ENCODE results near the gene CDC14B. TPM values are rescaled to one million over a fixed set of nuclear protein-coding genes. Genes with fewer than 3 reads are reported as not detected.
A peak's percentile ranks its signal among the peaks of the same experiment; 100 is the strongest.

Gene CDC14B
- total and polyA plus RNA-seq, 2 donors from 2014 or later = 9.1 to 19.6 TPM

DNA sequence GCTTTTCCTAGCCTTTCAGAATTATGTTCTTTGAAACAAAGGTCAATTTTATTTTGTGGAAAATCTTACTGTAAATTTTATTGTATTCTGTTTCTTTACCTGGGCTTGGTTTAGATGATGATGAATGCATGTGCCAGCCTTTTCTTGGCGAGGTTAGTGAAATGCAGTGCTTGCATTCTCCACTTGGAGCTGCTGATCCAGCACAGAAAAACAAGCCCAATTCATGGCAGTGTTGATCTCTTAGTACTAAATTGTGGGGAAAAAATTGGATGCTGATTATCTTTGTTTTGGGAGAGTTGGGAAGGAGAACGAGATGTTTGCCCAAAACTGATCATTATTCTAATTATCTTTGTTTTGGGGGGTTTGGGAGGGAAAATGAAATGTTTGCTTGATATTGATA, 166.0 kb downstream of the CDC14B start:
- H3K4me1 ChIP-seq (ENCODE audit: control insufficient read depth in 2 of 3, insufficient read depth in 2 of 3, low read depth in 1 of 3, low read length in 3 of 3) = peaks cover 0 to 6% (median 0%) of the 10 kb centered on the region in 3 donors
- TF ChIP-seq, protein P1, sequence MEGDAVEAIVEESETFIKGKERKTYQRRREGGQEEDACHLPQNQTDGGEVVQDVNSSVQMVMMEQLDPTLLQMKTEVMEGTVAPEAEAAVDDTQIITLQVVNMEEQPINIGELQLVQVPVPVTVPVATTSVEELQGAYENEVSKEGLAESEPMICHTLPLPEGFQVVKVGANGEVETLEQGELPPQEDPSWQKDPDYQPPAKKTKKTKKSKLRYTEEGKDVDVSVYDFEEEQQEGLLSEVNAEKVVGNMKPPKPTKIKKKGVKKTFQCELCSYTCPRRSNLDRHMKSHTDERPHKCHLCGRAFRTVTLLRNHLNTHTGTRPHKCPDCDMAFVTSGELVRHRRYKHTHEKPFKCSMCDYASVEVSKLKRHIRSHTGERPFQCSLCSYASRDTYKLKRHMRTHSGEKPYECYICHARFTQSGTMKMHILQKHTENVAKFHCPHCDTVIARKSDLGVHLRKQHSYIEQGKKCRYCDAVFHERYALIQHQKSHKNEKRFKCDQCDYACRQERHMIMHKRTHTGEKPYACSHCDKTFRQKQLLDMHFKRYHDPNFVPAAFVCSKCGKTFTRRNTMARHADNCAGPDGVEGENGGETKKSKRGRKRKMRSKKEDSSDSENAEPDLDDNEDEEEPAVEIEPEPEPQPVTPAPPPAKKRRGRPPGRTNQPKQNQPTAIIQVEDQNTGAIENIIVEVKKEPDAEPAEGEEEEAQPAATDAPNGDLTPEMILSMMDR (IDR thresholded peaks at IDR 0.05; ENCODE audit: borderline replicate concordance, extremely low read depth, insufficient read depth) = peak; percentile 53
- peak in 2 of 5 donors; percentile 15 to 43 for DNase-seq
- no peak overlapping the region for H3K27ac ChIP-seq (ENCODE audit: low read depth in 2 of 2, low read length in 2 of 2)
- no peak for FAIRE-seq
- no peak overlapping the region for H3K4me3 ChIP-seq (ENCODE audit: low read length in 3 of 3)
- no peaks in the 10 kb centered on the region for H3K9me3 ChIP-seq (ENCODE audit: control insufficient read depth in 2 of 3, insufficient read depth in 1 of 3, low read length in 3 of 3)
- H3K36me3 ChIP-seq (ENCODE audit: control insufficient read depth in 2 of 3, insufficient read depth in 3 of 3, low read length in 3 of 3) = no peaks in the 10 kb centered on the region
- no peak overlapping the region for H3K9ac ChIP-seq (ENCODE audit: low read length in 3 of 3)
- no peaks in the 10 kb centered on the region for H3K27me3 ChIP-seq (ENCODE audit: control insufficient read depth, insufficient read depth, low read length)
- intact Hi-C loops (cut with DNase I) = no loop called here

DNA sequence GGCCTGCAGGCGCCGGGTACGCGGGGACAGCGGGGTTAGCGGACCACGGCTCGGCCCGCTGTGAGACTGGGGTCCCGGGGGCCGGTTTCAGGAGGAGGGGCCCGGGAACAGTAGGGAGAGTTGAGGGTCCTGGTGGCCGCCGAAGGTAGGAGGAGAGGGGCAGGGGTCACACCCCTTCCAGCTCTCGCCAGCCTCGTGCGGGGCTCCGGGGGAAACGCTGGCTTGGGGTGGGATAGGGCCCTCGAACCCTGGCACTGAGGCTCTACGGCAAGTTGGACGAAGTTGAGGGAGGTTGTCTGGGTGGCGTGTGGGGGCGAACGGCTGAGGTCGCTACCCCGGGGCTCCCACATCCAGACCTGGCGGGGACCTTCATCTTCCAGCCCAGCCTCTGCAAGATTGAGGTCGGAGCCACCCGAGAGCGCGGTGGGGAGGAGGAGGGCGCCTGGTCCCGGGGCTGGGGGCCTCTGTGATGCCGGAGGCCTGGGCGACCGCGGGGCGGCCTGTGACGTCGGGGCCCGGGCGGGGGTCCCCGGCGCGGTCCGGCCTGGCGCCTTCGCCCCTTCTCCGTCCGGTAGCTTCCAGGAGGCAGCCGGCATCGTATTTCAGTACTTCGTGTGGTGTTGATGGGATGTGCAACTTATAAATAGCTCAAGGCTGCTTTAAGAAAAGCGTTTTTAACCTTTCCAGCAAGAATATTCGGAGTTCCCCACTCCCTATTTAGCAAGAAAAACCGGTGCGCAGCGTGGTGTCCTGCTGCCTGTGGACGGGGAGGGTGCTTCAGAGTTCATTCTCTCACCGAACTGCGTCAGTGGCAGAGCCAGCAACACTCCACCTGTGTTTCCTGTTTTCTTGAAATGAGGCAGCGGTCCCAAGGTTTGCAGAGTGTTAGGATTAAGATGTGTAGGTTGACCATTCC, 168.8 kb downstream of the CDC14B start:
- peak overlapping the region in 2 of 3 donors; percentile 68 to 86 for H3K9ac ChIP-seq (ENCODE audit: low read length in 3 of 3)
- peak overlapping the region; percentile 17 to 63 for H3K27ac ChIP-seq (ENCODE audit: low read depth in 2 of 2, low read length in 2 of 2)
- no peaks in the 10 kb centered on the region for H3K36me3 ChIP-seq (ENCODE audit: control insufficient read depth in 2 of 3, insufficient read depth in 3 of 3, low read length in 3 of 3)
- peak overlapping the region; percentile 60 to 83 (median 73) for H3K4me3 ChIP-seq (ENCODE audit: low read length in 3 of 3)
- H3K4me1 ChIP-seq (ENCODE audit: control insufficient read depth in 2 of 3, insufficient read depth in 2 of 3, low read depth in 1 of 3, low read length in 3 of 3) = peaks cover 0 to 6% (median 0%) of the 10 kb centered on the region in 3 donors
- TF ChIP-seq, protein P1 (IDR thresholded peaks at IDR 0.05; ENCODE audit: borderline replicate concordance, extremely low read depth, insufficient read depth) = no peak
- DNase-seq = peak; percentile 51 to 81 (median 71)
- H3K9me3 ChIP-seq (ENCODE audit: control insufficient read depth in 2 of 3, insufficient read depth in 1 of 3, low read length in 3 of 3) = no peaks in the 10 kb centered on the region
- FAIRE-seq = no peak
- peaks cover 3% of the 10 kb centered on the region for H3K27me3 ChIP-seq (ENCODE audit: control insufficient read depth, insufficient read depth, low read length)
- intact Hi-C loops (cut with DNase I) = no loop called here

Other genes starting within 250 kb of the CDC14B start
- 27.7 TPM for gene SLC35D2, start 236.1 kb downstream of the CDC14B start, total RNA-seq
- 46.1 TPM for gene SLC35D2, start 236.1 kb downstream of the CDC14B start, polyA plus RNA-seq (ENCODE audit: insufficient read depth, low read depth, low replicate concordance)
- gene ZNF367, start 201.5 kb downstream of the CDC14B start, total RNA-seq = 1.9 TPM
- gene ZNF367, start 201.5 kb downstream of the CDC14B start, polyA plus RNA-seq (ENCODE audit: insufficient read depth, low read depth, low replicate concordance) = 1.5 TPM
- 20.9 TPM for gene HABP4, start 169.7 kb downstream of the CDC14B start, total RNA-seq
- gene HABP4, start 169.7 kb downstream of the CDC14B start, polyA plus RNA-seq (ENCODE audit: insufficient read depth, low read depth, low replicate concordance) = 37.5 TPM
- gene PRXL2C, start 35.5 kb upstream of the CDC14B start, total RNA-seq = 19.8 TPM
- gene PRXL2C, start 35.5 kb upstream of the CDC14B start, polyA plus RNA-seq (ENCODE audit: insufficient read depth, low read depth, low replicate concordance) = 6.4 TPM
- gene ZNF510, start 158.2 kb upstream of the CDC14B start, total RNA-seq = 13.9 TPM
- gene ZNF510, start 158.2 kb upstream of the CDC14B start, polyA plus RNA-seq (ENCODE audit: insufficient read depth, low read depth, low replicate concordance) = 3.4 TPM
- 7.0 TPM for gene ZNF782, start 234.7 kb upstream of the CDC14B start, total RNA-seq
- gene ZNF782, start 234.7 kb upstream of the CDC14B start, polyA plus RNA-seq (ENCODE audit: insufficient read depth, low read depth, low replicate concordance) = 2.7 TPM

Measured in kidney (tissue), 14 donors.